Mammary epithelial cell (primary cell): ENCODE data around the gene EFNB2.

Source experiments
- EZH2 ChIP-seq: IDR thresholded peaks from 2 replicates; pipeline ENCODE4 v1.6.1; 2012; ENCODE audit warnings: low read length, inconsistent platforms, borderline replicate concordance
- TF ChIP-seq, protein P1 (sequence below), 2 donors: IDR thresholded peaks in 1 of 2; conservative IDR thresholded peaks in 1 of 2; 2 replicates each; pipeline ENCODE4 v1.5.1; 2011 to 2012; ENCODE audit warnings: inconsistent platforms in 2 of 2, low read length in 2 of 2, mild to moderate bottlenecking in 2 of 2, control low read depth in 1 of 2, low read depth in 1 of 2; ENCODE audit not compliant: insufficient read depth in 1 of 2; ENCODE audit errors: extremely low read depth in 1 of 2

DNA sequence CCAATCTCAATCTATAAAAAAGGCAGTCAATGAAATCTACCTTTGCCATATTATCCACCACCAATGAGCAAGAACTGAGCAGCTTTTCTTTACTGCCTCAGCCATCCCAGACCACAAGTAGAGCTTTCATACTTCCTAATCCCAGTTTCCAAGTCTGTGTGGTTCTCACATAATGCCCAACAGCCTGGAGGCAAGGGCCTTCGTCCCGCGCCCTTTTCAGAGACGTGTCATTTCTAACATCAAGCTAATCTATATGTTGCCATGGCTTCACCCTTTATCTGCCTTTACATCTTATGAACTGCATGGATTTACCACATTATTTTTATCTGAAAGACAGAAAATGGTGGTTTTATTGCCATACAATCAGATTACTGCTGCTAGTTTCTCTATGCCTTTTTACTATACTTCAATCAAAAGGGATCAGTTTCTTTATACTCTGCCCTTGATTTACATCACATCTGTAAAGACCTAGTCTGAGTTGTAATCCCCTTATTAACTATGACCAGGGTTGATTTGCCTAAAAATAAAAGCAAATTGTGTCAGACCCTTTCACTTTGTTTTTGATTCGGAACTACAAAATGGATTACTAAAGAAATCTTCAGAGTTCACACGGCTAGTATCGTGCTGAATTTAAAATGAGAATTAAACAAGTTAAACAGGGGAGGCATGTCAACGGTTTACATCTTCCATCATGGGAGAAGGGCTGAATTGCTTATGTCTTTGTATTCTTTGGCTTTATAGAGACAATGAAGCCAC is 5.9 kb downstream of the EFNB2 start:
- TF ChIP-seq, protein P1, sequence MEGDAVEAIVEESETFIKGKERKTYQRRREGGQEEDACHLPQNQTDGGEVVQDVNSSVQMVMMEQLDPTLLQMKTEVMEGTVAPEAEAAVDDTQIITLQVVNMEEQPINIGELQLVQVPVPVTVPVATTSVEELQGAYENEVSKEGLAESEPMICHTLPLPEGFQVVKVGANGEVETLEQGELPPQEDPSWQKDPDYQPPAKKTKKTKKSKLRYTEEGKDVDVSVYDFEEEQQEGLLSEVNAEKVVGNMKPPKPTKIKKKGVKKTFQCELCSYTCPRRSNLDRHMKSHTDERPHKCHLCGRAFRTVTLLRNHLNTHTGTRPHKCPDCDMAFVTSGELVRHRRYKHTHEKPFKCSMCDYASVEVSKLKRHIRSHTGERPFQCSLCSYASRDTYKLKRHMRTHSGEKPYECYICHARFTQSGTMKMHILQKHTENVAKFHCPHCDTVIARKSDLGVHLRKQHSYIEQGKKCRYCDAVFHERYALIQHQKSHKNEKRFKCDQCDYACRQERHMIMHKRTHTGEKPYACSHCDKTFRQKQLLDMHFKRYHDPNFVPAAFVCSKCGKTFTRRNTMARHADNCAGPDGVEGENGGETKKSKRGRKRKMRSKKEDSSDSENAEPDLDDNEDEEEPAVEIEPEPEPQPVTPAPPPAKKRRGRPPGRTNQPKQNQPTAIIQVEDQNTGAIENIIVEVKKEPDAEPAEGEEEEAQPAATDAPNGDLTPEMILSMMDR (conservative IDR thresholded peaks at IDR 0.05 in 1 of 2, IDR thresholded peaks at IDR 0.05 in 1 of 2; ENCODE audit: extremely low read depth in 1 of 2, insufficient read depth in 1 of 2, low read depth in 1 of 2, low read length in 2 of 2), result no peak
- TF ChIP-seq EZH2, result no peak
